Suprapubic skin (tissue), 3 donors: Measurements from ENCODE around the gene MTMR4.

Source experiments
- EP300 ChIP-seq: sonication (generic); formaldehyde crosslinking; IDR thresholded peaks from one replicate; pipeline ENCODE4 v1.6.1; 2017; ENCODE audit warnings: antibody characterized with exemption
- POLR2A ChIP-seq, 2 donors: fragments of 450-650 bp; IDR thresholded peaks; one replicate each; pipeline ENCODE4 v1.6.1; 2017; ENCODE audit warnings: antibody characterized with exemption in 2 of 2, mild to moderate bottlenecking in 2 of 2, moderate library complexity in 2 of 2
- TF ChIP-seq, protein P1 (sequence below), 2 donors: fragments of 200-600 bp in 1 of 2; fragments of 450-650 bp in 1 of 2; sonication (generic) in 1 of 2; IDR thresholded peaks; one replicate each; pipeline ENCODE4 v1.5.1; 2016 to 2019; ENCODE audit warnings: antibody characterized with exemption in 2 of 2, mild to moderate bottlenecking in 1 of 2, moderate library complexity in 1 of 2

DNA sequence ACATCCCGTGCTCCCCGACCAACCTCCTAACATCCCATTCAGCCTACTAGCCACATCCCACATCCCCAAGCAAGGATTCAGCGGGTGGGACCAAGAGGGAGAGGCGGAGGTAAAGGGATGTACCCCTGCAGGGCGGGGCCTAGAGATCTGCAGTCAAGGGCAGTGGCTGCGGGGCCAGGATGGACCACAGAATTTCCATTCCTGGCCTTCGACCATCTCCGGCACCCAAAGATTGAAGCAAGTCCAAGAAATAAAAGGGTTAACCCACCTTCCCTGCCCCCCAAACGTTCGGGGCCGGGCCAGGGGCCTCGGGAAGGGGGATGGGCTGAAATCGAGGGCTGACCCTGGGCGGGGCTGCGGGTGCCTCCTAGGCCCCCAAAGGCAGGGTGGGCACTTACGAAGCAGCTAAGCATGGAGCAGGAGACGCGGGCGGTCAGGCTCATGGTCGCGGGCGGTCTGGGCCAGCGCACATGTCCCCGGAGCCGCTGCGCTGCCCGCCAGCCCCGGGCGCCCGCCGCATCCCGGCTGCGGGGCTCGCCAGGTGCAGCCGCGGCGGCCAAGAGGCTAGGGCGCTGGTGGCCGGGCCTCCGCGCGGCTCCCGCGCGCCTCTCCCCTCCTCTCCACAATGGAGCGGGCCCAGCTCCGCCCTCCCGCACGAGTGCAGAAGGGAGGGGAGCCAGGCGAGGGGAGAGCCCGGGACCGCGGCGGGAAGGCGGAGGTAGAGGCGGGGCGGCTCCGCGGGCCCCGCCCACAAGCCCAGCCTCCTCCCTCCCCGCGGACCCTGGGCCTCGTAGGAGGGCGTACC lies at the start of gene MTMR4:
- TF ChIP-seq, protein P1, sequence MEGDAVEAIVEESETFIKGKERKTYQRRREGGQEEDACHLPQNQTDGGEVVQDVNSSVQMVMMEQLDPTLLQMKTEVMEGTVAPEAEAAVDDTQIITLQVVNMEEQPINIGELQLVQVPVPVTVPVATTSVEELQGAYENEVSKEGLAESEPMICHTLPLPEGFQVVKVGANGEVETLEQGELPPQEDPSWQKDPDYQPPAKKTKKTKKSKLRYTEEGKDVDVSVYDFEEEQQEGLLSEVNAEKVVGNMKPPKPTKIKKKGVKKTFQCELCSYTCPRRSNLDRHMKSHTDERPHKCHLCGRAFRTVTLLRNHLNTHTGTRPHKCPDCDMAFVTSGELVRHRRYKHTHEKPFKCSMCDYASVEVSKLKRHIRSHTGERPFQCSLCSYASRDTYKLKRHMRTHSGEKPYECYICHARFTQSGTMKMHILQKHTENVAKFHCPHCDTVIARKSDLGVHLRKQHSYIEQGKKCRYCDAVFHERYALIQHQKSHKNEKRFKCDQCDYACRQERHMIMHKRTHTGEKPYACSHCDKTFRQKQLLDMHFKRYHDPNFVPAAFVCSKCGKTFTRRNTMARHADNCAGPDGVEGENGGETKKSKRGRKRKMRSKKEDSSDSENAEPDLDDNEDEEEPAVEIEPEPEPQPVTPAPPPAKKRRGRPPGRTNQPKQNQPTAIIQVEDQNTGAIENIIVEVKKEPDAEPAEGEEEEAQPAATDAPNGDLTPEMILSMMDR (IDR thresholded peaks at IDR 0.05), result no peak
- TF ChIP-seq EP300 (no peak), POLR2A (IDR thresholded peaks at IDR 0.05) (no peak)
